ENCODE data around the gene MTFR1L. TPM values are rescaled to one million over a fixed set of nuclear protein-coding genes. Genes with fewer than 3 reads are reported as not detected.
A peak's percentile ranks its signal among the peaks of the same experiment; 100 is the strongest.

The MTFR1L gene
- total RNA-seq, 1 experiment from 2014 or later, result 32.5 TPM

DNA sequence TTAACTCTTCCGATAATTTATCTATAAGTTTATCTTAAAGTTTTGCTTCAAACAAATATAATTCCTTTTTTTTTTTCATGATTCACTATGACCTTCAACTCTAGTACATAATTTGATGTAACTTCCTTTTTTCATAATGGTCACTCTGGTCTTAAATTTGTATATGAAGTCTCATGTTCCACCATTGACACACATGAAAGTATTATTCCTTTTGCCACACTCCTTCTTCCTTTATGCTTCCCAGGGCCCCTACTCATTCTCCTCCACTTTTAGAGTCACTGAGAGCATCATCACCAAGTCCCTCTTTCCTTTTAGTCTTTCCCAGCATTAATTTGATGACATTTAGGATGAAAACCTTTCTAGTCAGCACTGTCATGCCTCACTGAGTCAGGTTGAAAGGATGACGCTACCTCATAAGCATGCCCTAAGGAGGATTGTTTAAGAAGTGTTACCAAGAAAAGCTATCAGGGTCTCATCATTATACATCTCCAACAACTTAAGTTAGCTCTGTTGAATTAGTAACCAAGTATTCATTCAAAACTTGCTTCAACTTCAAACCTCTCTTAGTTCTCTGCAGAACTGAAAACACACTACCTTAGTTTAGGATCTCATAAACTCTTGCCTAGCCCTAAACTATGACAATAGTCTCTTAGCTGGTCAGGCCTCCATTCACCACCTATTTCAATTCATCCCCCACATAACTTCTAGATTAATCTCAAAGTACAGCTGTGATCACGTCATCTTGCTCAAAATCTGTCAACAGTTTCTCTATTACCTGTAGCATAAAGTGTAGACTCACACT is 25.0 kb downstream of the MTFR1L start:
- H3K4me1 Mint-ChIP-seq, result peaks cover 10 to 14% of the 10 kb centered on the region in 2 experiments
- no peaks in the 10 kb centered on the region for H3K23me2 ChIP-seq (ENCODE audit: insufficient read length, low read depth, low read length, poor library complexity, severe bottlenecking)
- no peak overlapping the region for H2BK12ac ChIP-seq (ENCODE audit: insufficient read length, low read depth, low read length)
- H2AK5ac ChIP-seq (ENCODE audit: insufficient read length, low read length), result no peak overlapping the region
- no peaks in the 10 kb centered on the region for H4K20me1 ChIP-seq (ENCODE audit: control insufficient read depth, insufficient read depth, insufficient read length)
- WGBS (ENCODE audit: extremely low coverage, insufficient read length, low lambda C conversion rate), result 100% methylated on average over 1 of the region's 3 CpGs
- H3K18ac ChIP-seq (ENCODE audit: insufficient read length, low read depth, low read length), result no peak overlapping the region
- no peak overlapping the region for H4K5ac ChIP-seq (ENCODE audit: insufficient read length, low read depth, low read length)
- H3K14ac ChIP-seq (ENCODE audit: insufficient read depth, low read length), result no peak overlapping the region
- no peak overlapping the region for H4K8ac ChIP-seq (replicated peaks; ENCODE audit: insufficient read length, low read depth, low read length)
- H3K27me3 ChIP-seq (ENCODE audit: insufficient read depth, low read length), result no peaks in the 10 kb centered on the region
- no peak for TF ChIP-seq CTCF (conservative IDR thresholded peaks at IDR 0.05)
- H3K4ac ChIP-seq (ENCODE audit: low read depth, low read length), result no peak overlapping the region
- H3K27ac ChIP-seq (ENCODE audit: insufficient read length, low read depth, low read length), result no peak overlapping the region
- H3K9me3 ChIP-seq (ENCODE audit: control insufficient read depth, low read depth, low read length), result no peaks in the 10 kb centered on the region
- no peak overlapping the region for H3K56ac ChIP-seq (ENCODE audit: insufficient read length, low read depth, low read length)
- no peak for DNase-seq
- H3T11ph ChIP-seq (ENCODE audit: low read length), result no peak overlapping the region
- H3K27ac Mint-ChIP-seq, result peak overlapping the region in 1 of 3 experiments; percentile 48; a peak in 2 of 7 replicates
- no peak overlapping the region for H3K23ac ChIP-seq (ENCODE audit: insufficient read length, low read depth, low read length)
- H2BK20ac ChIP-seq (ENCODE audit: low read depth, low read length, poor library complexity, severe bottlenecking), result no peak overlapping the region
- no peaks in the 10 kb centered on the region for H3K4me1 ChIP-seq (ENCODE audit: insufficient read depth, low read length)
- no peak overlapping the region for H3K4me3 Mint-ChIP-seq
- H3K79me1 ChIP-seq (ENCODE audit: insufficient read depth, low read depth, low read length, poor library complexity, severe bottlenecking), result no peaks in the 10 kb centered on the region
- 0 out of 7 replicates have a peak, but pooled peaks cover 0 to 7% (median 0%) of the 10 kb centered on the region in 3 experiments for H3K36me3 Mint-ChIP-seq (ENCODE audit: insufficient read depth in 1 of 3, low read depth in 3 of 3)
- H4K91ac ChIP-seq (ENCODE audit: insufficient read length, low read depth, low read length), result no peak overlapping the region
- no peak overlapping the region for H2BK5ac ChIP-seq (ENCODE audit: insufficient read length, low read length)
- no peaks in the 10 kb centered on the region for H3K27me3 Mint-ChIP-seq (ENCODE audit: low read depth)
- H3K9ac ChIP-seq (ENCODE audit: extremely low read depth, insufficient read length, low read length), result no peak overlapping the region
- H2BK15ac ChIP-seq (ENCODE audit: low read depth, low read length), result no peak overlapping the region
- H2BK120ac ChIP-seq (ENCODE audit: low read depth, low read length, poor library complexity, severe bottlenecking), result no peak overlapping the region
- no peaks in the 10 kb centered on the region; the same call in 1 of the 2 replicates for H3K79me2 ChIP-seq (ENCODE audit: insufficient read depth, low read length)
- H3K9me3 Mint-ChIP-seq, result no peaks in the 10 kb centered on the region
- H3K4me2 ChIP-seq (ENCODE audit: insufficient read depth, insufficient read length, low read length), result no peak overlapping the region
- H2AFZ ChIP-seq (ENCODE audit: low read length), result no peak overlapping the region
